ENCODE results near the gene SPINK9. TPM values are rescaled to one million over a fixed set of nuclear protein-coding genes. Genes with fewer than 3 reads are reported as not detected.
"Not testable (repeated sequence)": the region's sequence is repeated elsewhere in the genome, so short reads cannot be mapped to it uniquely, and the experiment has no call there.

The SPINK9 gene
- not detected for total RNA-seq

- DNase-seq (ENCODE audit: low read depth in 2 of 3, low spot score in 2 of 3): no peak
Observed at GRCh38 chr5:148335259-148335658, at the start of gene SPINK9. SPINK9 (plus strand) TSS chr5:148335559; CDS start chr5:148335614, 55 bp downstream.

- DNase-seq (ENCODE audit: low read depth in 2 of 3, low spot score in 2 of 3): peak in 1 of 3 donors; percentile 34
Observed at GRCh38 chr5:148290271-148291195, 44.8 kb upstream of the SPINK9 start.

GRCh38 chr5:148297731-148298130, 37.6 kb upstream of the SPINK9 start:
- no peak for DNase-seq (ENCODE audit: low read depth in 2 of 3, low spot score in 2 of 3)

GRCh38 chr5:148306446-148306845, 28.9 kb upstream of the SPINK9 start:
- no peak for DNase-seq (ENCODE audit: low read depth in 2 of 3, low spot score in 2 of 3)

GRCh38 chr5:148309019-148309418, 26.3 kb upstream of the SPINK9 start:
- DNase-seq (ENCODE audit: low read depth in 2 of 3, low spot score in 2 of 3): no peak

GRCh38 chr5:148309746-148310145, 25.6 kb upstream of the SPINK9 start:
- no peak for DNase-seq (ENCODE audit: low read depth in 2 of 3, low spot score in 2 of 3)

- no peak for DNase-seq (ENCODE audit: low read depth in 2 of 3, low spot score in 2 of 3)
Observed at GRCh38 chr5:148311484-148311883, 23.9 kb upstream of the SPINK9 start.

GRCh38 chr5:148312153-148312552, 23.2 kb upstream of the SPINK9 start, which contains the start of gene SPINK7:
SPINK7 (plus strand) TSS chr5:148312423; CDS start chr5:148312484, 61 bp downstream.
- DNase-seq (ENCODE audit: low read depth in 2 of 3, low spot score in 2 of 3): no peak

- DNase-seq (ENCODE audit: low read depth in 2 of 3, low spot score in 2 of 3): peak in 1 of 3 donors; percentile 1
Observed at GRCh38 chr5:148314187-148314586, 21.2 kb upstream of the SPINK9 start.

GRCh38 chr5:148314731-148315130, 20.6 kb upstream of the SPINK9 start:
- DNase-seq (ENCODE audit: low read depth in 2 of 3, low spot score in 2 of 3): no peak

GRCh38 chr5:148320011-148320963, 15.1 kb upstream of the SPINK9 start:
- not testable (repeated sequence) for DNase-seq (ENCODE audit: low read depth in 2 of 3, low spot score in 2 of 3)

GRCh38 chr5:148333262-148333849, 2.0 kb upstream of the SPINK9 start:
- no peak for DNase-seq (ENCODE audit: low read depth in 2 of 3, low spot score in 2 of 3)

- no peak for DNase-seq (ENCODE audit: low read depth in 2 of 3, low spot score in 2 of 3)
Observed at GRCh38 chr5:148336704-148337435, 1.5 kb downstream of the SPINK9 start.

- DNase-seq (ENCODE audit: low read depth in 2 of 3, low spot score in 2 of 3): no peak
Observed at GRCh38 chr5:148342371-148343045, 7.1 kb downstream of the SPINK9 start.

GRCh38 chr5:148343046-148343407, 7.7 kb downstream of the SPINK9 start:
- DNase-seq (ENCODE audit: low read depth in 2 of 3, low spot score in 2 of 3): no peak

- DNase-seq (ENCODE audit: low read depth in 2 of 3, low spot score in 2 of 3): no peak
Observed at GRCh38 chr5:148343603-148344487, 8.5 kb downstream of the SPINK9 start.

GRCh38 chr5:148347706-148348105, 12.3 kb downstream of the SPINK9 start:
- DNase-seq (ENCODE audit: low read depth in 2 of 3, low spot score in 2 of 3): no peak

- no peak for DNase-seq (ENCODE audit: low read depth in 2 of 3, low spot score in 2 of 3)
Observed at GRCh38 chr5:148352696-148353095, 17.3 kb downstream of the SPINK9 start.

- DNase-seq (ENCODE audit: low read depth in 2 of 3, low spot score in 2 of 3): no peak
Observed at GRCh38 chr5:148353634-148354033, 18.3 kb downstream of the SPINK9 start.

Measured in hematopoietic multipotent progenitor cell (in vitro differentiated cells).